ENCODE data around the gene SHKBP1.

SHKBP1 gene

GRCh38 chr19:40609561-40610395 is 33.1 kb downstream of the SHKBP1 start:
- Histone ChIP-seq H3K4me3 (ENCODE audit: low read depth, low read length) (no peak overlapping the region), H3K9me3 (ENCODE audit: severe bottlenecking) (no peaks in the 10 kb centered on the region), H3K27ac (no peak overlapping the region), H3K36me3 (peaks cover 59% of the 10 kb centered on the region), H3K27me3 (ENCODE audit: insufficient read depth, low read depth, severe bottlenecking) (no peaks in the 10 kb centered on the region)
- no peak for TF ChIP-seq CTCF (IDR thresholded peaks at IDR 0.05; ENCODE audit: low read depth, low read length)
- no peak for DNase-seq

GRCh38 chr19:40610396-40611064 is 33.9 kb downstream of the SHKBP1 start:
- no peak for TF ChIP-seq CTCF (IDR thresholded peaks at IDR 0.05; ENCODE audit: low read depth, low read length)
- DNase-seq: no peak
- no peaks in the 10 kb centered on the region for H3K9me3 ChIP-seq (ENCODE audit: severe bottlenecking)
- no peak overlapping the region for H3K4me3 ChIP-seq (ENCODE audit: low read depth, low read length)
- H3K36me3 ChIP-seq: peaks cover 60% of the 10 kb centered on the region
- H3K27ac ChIP-seq: no peak overlapping the region
- H3K27me3 ChIP-seq (ENCODE audit: insufficient read depth, low read depth, severe bottlenecking): no peaks in the 10 kb centered on the region

- Histone ChIP-seq H3K27ac (no peak overlapping the region), H3K9me3 (ENCODE audit: severe bottlenecking) (no peaks in the 10 kb centered on the region), H3K36me3 (peaks cover 59% of the 10 kb centered on the region), H3K27me3 (ENCODE audit: insufficient read depth, low read depth, severe bottlenecking) (no peaks in the 10 kb centered on the region), H3K4me3 (ENCODE audit: low read depth, low read length) (no peak overlapping the region)
- TF ChIP-seq CTCF (IDR thresholded peaks at IDR 0.05; ENCODE audit: low read depth, low read length): no peak
- DNase-seq: no peak
These were observed 34.4 kb downstream of the SHKBP1 start for GRCh38 chr19:40611096-40611495.

GRCh38 chr19:40611900-40612698 is 35.4 kb downstream of the SHKBP1 start:
- Histone ChIP-seq H3K9me3 (ENCODE audit: severe bottlenecking) (no peaks in the 10 kb centered on the region), H3K27ac (no peak overlapping the region), H3K4me3 (ENCODE audit: low read depth, low read length) (no peak overlapping the region), H3K27me3 (ENCODE audit: insufficient read depth, low read depth, severe bottlenecking) (no peaks in the 10 kb centered on the region), H3K36me3 (peaks cover 61% of the 10 kb centered on the region)
- no peak for DNase-seq
- no peak for TF ChIP-seq CTCF (IDR thresholded peaks at IDR 0.05; ENCODE audit: low read depth, low read length)

GRCh38 chr19:40612831-40613689 is 36.4 kb downstream of the SHKBP1 start:
- H3K9me3 ChIP-seq (ENCODE audit: severe bottlenecking): no peaks in the 10 kb centered on the region
- no peak for DNase-seq
- H3K27ac ChIP-seq: no peak overlapping the region
- no peak for TF ChIP-seq CTCF (IDR thresholded peaks at IDR 0.05; ENCODE audit: low read depth, low read length)
- H3K36me3 ChIP-seq: peaks cover 57% of the 10 kb centered on the region
- no peaks in the 10 kb centered on the region for H3K27me3 ChIP-seq (ENCODE audit: insufficient read depth, low read depth, severe bottlenecking)
- no peak overlapping the region for H3K4me3 ChIP-seq (ENCODE audit: low read depth, low read length)

All from WERI-Rb-1 (cell line).